GM18526 (cell line): ENCODE results near the gene GAGE10.

Experiments used
- POLR2A ChIP-seq: IDR thresholded peaks from 3 replicates; pipeline ENCODE4 v1.6.1; 2011; ENCODE audit not compliant: insufficient read length; ENCODE audit errors: extremely low read depth

The GAGE10 gene

GRCh38 chrX:49269767-49270248 lies 33.6 kb upstream of the GAGE10 start, which contains the start of gene PPP1R3F:
Gene PPP1R3F (plus strand): TSS chrX:49269793. CDS start chrX:49269870, 77 bp downstream.
- peak; percentile 30 for TF ChIP-seq POLR2A

DNA sequence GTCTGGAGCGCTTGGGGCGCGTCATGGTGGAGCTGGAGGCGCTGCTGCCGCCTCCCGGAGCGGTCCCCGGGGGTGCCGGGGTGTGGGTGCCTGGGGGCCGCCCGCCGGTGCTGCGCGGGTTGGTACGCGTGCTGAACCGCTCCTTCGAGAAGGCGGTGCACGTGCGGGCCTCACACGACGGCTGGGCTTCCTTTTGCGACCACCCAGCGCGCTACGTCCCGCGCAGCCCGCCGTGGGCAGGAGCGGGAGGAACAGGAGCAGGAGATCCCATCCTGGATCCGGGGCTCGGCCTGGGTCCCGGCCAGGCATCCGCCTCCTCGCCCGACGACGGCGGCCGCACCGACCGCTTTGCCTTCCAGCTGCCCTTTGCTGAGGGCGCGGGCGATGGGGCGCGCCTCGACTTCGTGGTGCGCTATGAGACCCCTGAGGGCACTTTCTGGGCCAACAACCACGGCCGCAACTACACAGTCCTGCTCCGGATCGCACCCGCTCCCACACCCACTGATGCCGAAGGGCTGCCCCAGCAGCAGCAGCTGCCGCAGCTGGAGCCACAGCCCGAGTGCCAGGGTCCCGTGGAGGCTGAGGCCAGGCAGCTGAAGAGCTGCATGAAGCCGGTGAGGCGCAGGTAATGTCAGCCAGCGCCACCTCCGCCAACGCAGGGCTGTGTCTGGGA lies 33.1 kb upstream of the GAGE10 start:
- TF ChIP-seq POLR2A, result no peak

DNA sequence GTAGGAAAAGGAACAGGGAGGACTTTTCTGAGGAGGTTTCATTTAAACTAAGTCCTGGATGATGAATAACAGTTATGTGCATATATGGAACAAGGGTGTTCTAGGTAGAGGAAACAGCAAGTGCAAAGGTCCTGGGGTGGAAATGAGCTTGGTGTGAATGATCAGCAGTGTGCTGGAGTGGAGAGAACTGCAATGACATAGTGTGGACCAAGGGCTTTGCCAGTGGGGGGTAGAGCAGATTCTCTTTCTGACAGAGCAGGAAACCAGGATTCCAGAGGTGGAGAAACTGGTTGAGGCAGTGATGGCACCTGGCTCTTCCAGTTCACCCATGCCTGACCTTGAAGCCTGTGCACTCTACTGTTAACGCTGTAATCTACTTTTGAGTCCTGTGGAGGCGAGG lies 32.1 kb upstream of the GAGE10 start:
- TF ChIP-seq POLR2A, result no peak

- TF ChIP-seq POLR2A, result no peak
Measured at GRCh38 chrX:49272421-49272820, 31.0 kb upstream of the GAGE10 start.

- no peak for TF ChIP-seq POLR2A
Measured at GRCh38 chrX:49273181-49273727, 30.2 kb upstream of the GAGE10 start.

DNA sequence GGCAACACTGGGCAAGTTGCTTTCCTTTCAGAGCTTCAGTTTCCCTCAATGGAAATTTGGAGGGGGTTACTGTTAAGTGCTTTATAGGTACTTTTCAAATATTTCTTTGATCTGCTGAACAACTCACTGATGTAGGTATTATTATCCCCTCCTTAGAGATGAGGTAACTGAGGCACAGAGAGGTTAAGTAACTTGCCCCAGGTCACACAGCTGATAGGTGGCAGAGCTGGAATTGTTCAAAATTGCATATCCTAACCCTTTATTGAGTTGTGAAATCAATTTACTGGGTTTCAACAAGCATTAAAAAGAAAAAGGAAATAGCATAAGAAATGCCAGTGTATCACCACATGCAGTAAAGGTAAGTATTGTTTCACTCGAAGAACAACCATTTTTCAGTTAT lies 27.2 kb upstream of the GAGE10 start:
- TF ChIP-seq POLR2A, result no peak

GRCh38 chrX:49276671-49277534 lies 26.5 kb upstream of the GAGE10 start:
- TF ChIP-seq POLR2A, result no peak

DNA sequence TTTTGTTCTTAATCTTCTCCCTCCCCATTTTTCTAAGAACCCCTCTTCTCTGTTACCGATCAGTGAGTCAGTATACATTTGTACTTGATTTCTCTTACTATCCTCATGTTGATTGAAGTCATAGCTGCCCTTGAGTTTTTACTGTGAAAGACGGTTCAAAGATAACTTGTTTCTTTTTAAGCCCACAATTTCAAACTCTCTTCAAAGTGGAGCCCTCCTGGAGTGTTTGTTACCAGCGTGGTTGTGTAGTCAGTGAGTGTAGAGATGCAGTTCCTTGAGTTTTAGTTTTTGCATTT lies 26.0 kb upstream of the GAGE10 start:
- TF ChIP-seq POLR2A, result no peak

DNA sequence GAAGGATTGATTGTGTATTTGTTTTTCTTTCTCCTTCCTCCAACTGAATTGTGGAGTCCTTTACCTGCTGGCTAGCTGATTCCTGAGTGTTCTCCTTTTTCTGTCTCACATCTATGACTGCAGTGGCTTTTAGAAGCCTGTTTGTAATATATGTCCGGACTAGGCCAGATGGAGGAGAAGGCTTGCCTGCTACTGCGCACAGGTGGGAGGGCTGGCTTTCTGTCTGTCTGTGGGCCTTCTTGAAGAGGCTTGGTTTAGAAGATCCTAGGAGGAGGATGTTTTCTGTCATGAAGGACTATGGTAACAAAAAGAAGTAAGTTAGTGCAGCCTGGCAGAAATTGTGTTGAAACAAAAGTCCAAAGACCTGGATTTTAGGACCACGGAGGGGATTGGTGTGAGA lies 25.4 kb upstream of the GAGE10 start:
- no peak for TF ChIP-seq POLR2A

- no peak for TF ChIP-seq POLR2A
Measured at GRCh38 chrX:49282647-49283011, 20.8 kb upstream of the GAGE10 start.

DNA sequence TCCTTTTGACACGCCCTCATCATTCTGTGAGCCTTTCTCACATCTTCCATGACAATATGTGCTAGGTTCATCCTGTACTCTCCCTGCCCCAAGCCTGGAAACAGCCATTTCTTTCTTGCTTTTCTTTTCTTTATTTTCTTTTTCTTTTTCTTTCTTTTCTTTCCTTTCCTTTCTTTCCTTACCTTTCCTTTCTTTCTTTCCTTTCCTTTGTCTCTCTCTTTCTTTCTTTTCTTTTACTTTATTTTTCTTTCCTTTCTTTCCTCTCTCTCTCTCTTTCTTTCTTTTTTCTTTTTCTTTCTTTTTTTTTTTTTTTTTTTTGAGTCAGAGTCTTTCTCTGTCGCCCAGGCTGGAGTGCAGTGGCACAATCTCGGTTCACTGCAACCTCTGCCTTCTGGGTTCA lies 19.2 kb upstream of the GAGE10 start:
- TF ChIP-seq POLR2A, result no peak

DNA sequence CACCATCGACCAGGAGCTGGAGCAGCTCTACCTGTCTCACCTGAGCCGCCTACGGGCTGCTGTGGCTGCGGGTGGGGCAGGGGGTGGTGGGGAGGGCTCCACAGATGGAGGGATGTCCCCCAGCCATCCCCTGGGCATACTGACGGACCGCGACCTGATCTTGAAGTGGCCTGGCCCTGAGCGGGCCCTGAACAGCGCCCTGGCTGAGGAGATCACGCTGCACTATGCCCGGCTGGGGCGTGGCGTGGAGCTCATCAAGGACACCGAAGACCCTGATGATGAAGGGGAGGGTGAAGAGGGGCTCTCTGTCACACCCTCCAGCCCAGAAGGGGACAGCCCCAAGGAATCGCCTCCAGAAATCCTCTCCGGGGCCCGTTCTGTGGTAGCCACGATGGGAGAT lies 17.3 kb upstream of the GAGE10 start:
- no peak for TF ChIP-seq POLR2A

DNA sequence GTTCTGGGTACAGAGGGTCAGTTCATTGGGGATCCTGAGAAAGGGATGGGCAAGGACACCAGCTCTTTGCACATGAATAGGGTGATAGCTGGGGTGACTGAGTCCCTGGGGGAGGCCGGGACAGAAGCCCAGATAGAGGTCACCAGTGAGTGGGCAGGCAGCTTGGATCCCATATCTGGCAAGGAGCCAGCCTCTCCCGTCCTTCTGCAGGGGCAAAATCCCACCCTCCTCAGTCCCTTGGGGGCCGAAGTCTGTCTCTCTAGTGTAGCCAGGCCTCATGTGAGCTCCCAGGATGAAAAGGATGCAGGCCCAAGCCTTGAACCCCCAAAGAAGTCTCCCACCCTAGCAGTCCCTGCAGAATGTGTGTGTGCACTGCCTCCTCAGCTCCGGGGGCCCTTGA lies 16.9 kb upstream of the GAGE10 start:
- TF ChIP-seq POLR2A, result no peak

- no peak for TF ChIP-seq POLR2A
Measured at GRCh38 chrX:49287665-49288064, 15.8 kb upstream of the GAGE10 start.

- TF ChIP-seq POLR2A, result no peak
Measured at GRCh38 chrX:49290215-49290614, 13.2 kb upstream of the GAGE10 start.

GRCh38 chrX:49291615-49292337 lies 11.7 kb upstream of the GAGE10 start:
- TF ChIP-seq POLR2A, result no peak
